Measurements from ENCODE around the gene TMEM163. TPM values are rescaled to one million over a fixed set of nuclear protein-coding genes. Genes with fewer than 3 reads are reported as not detected.

The TMEM163 gene
- total and polyA plus RNA-seq, 7 donors = 0.28 to 2.6 (median 1.1) TPM; not detected in 1

GRCh38 chr2:134647607-134648256 lies 71.1 kb downstream of the TMEM163 start:
- no peaks in the 10 kb centered on the region for H3K27me3 ChIP-seq
- H3K4me1 ChIP-seq = no peaks in the 10 kb centered on the region
- H3K9me3 ChIP-seq = no peaks in the 10 kb centered on the region
- intact Hi-C loops (cut with DNase I) = no loop called here
- no peak overlapping the region for H3K4me3 ChIP-seq
- WGBS, 2 donors = 63 to 77% methylated on average over 10 of the region's 10 CpGs
- H3K36me3 ChIP-seq = no peaks in the 10 kb centered on the region
- TF ChIP-seq EP300 (IDR thresholded peaks at IDR 0.05) (no peak), POLR2AphosphoS5 (IDR thresholded peaks at IDR 0.05) (no peak), CTCF (IDR thresholded peaks at IDR 0.05) (no peak), POLR2A (IDR thresholded peaks at IDR 0.05) (no peak)
- DNase-seq = peak; percentile 19
- no peak overlapping the region for H3K27ac ChIP-seq

- Histone ChIP-seq H3K4me1 (no peaks in the 10 kb centered on the region), H3K27me3 (no peaks in the 10 kb centered on the region), H3K9me3 (no peaks in the 10 kb centered on the region), H3K27ac (no peak overlapping the region), H3K4me3 (no peak overlapping the region), H3K36me3 (no peaks in the 10 kb centered on the region)
- TF ChIP-seq EP300 (IDR thresholded peaks at IDR 0.05) (no peak), POLR2A (IDR thresholded peaks at IDR 0.05) (no peak), POLR2AphosphoS5 (IDR thresholded peaks at IDR 0.05) (no peak), CTCF (IDR thresholded peaks at IDR 0.05) (no peak)
- DNase-seq = no peak
- intact Hi-C loops (cut with DNase I) = no loop called here
- 85 to 88% methylated on average over 1 of the region's 1 CpG for WGBS, 2 donors
Observed at GRCh38 chr2:134642938-134643337, 75.9 kb downstream of the TMEM163 start.

- no peak for DNase-seq
- H3K27me3 ChIP-seq = no peaks in the 10 kb centered on the region
- intact Hi-C loops (cut with DNase I) = no loop called here
- no peaks in the 10 kb centered on the region for H3K36me3 ChIP-seq
- H3K4me3 ChIP-seq = no peak overlapping the region
- 55 to 76% methylated on average over 4 of the region's 4 CpGs for WGBS, 2 donors
- H3K27ac ChIP-seq = no peak overlapping the region
- no peaks in the 10 kb centered on the region for H3K9me3 ChIP-seq
- TF ChIP-seq EP300 (IDR thresholded peaks at IDR 0.05) (no peak), POLR2A (IDR thresholded peaks at IDR 0.05) (no peak), CTCF (IDR thresholded peaks at IDR 0.05) (no peak), POLR2AphosphoS5 (IDR thresholded peaks at IDR 0.05) (no peak)
- no peaks in the 10 kb centered on the region for H3K4me1 ChIP-seq
Observed at GRCh38 chr2:134640494-134640893, 78.3 kb downstream of the TMEM163 start.

- WGBS, 2 donors = 77 to 78% methylated on average over 2 of the region's 2 CpGs
Observed at GRCh38 chr2:134639265-134639664, 79.5 kb downstream of the TMEM163 start.

More at GRCh38 chr2:134639265-134639664, 79.5 kb downstream of the TMEM163 start:
- no peak for DNase-seq
- Histone ChIP-seq H3K4me1 (no peaks in the 10 kb centered on the region), H3K27ac (no peak overlapping the region), H3K36me3 (no peaks in the 10 kb centered on the region), H3K9me3 (no peaks in the 10 kb centered on the region), H3K27me3 (no peaks in the 10 kb centered on the region), H3K4me3 (no peak overlapping the region)
- intact Hi-C loops (cut with DNase I) = no loop called here
- TF ChIP-seq POLR2A (IDR thresholded peaks at IDR 0.05) (no peak), POLR2AphosphoS5 (IDR thresholded peaks at IDR 0.05) (no peak), CTCF (IDR thresholded peaks at IDR 0.05) (no peak), EP300 (IDR thresholded peaks at IDR 0.05) (no peak)
